PC-3 (cell line): ENCODE data around the gene CHST2. TPM values are rescaled to one million over a fixed set of nuclear protein-coding genes. Genes with fewer than 3 reads are reported as not detected.

ENCODE experiments used
- ATAC-seq: fragments of 200-7000 bp; cut with Tn5 transposase; 2 replicates; pipeline ENCODE4 v1.9.1; 2020; ENCODE audit warnings: mild to moderate bottlenecking, moderate library complexity
- BruUV-seq: library from RNA; stranded (reverse); fragments of 400-500 nt; replicated peaks from 2 replicates; lab custom pipeline; 2021; lab: Mats Ljungman, UMichigan
- CTCF ChIA-PET: fragments of 300-600 bp; sonication (Branson Sonifier 250); formaldehyde crosslinking; loops from one replicate; lab custom pipeline; 2022; ENCODE audit warnings: antibody characterized with exemption; lab: Charles Lee
- POLR2A ChIA-PET: fragments of 300-600 bp; sonication (Branson Sonifier 250); formaldehyde crosslinking; loops from one replicate; lab custom pipeline; 2022; ENCODE audit warnings: antibody characterized with exemption; ENCODE audit not compliant: unreplicated experiment; lab: Charles Lee
- DNase-seq: peaks from one replicate; pipeline ENCODE4 v3.0.0-alpha.2; 2015
- H2AFZ ChIP-seq: fragments of 300-600 bp; sonication (generic); 2 replicates; pipeline ENCODE4 v1.6.0; 2016; ENCODE audit warnings: antibody characterized with exemption, low read length
- H3F3A ChIP-seq: fragments of 300-600 bp; sonication (generic); one replicate; pipeline ENCODE4 v1.6.0; 2017; ENCODE audit warnings: antibody characterized with exemption, low read length, control low read depth, mild to moderate bottlenecking; ENCODE audit not compliant: unreplicated experiment
- H3K27ac ChIP-seq: fragments of 300-600 bp; sonication (generic); 2 replicates; pipeline ENCODE4 v1.5.1; 2016; ENCODE audit warnings: mild to moderate bottlenecking, low read length
- H3K27me3 ChIP-seq: fragments of 300-600 bp; sonication (generic); 2 replicates; pipeline ENCODE4 v1.6.1; 2016; ENCODE audit warnings: low read length, mixed read lengths
- H3K36me3 ChIP-seq: fragments of 300-600 bp; sonication (generic); 2 replicates; pipeline ENCODE4 v1.6.1; 2016; ENCODE audit warnings: low read depth, mixed run types, low read length, mixed read lengths
- H3K4me1 ChIP-seq: fragments of 300-600 bp; sonication (generic); 2 replicates; pipeline ENCODE4 v1.5.1; 2016; ENCODE audit warnings: low read length; ENCODE audit not compliant: insufficient read depth
- H3K4me2 ChIP-seq: fragments of 300-600 bp; sonication (generic); 2 replicates; pipeline ENCODE4 v1.6.0; 2016; ENCODE audit warnings: low read length
- H3K4me3 ChIP-seq: fragments of 300-600 bp; sonication (generic); 2 replicates; pipeline ENCODE4 v1.5.1; 2016; ENCODE audit warnings: mild to moderate bottlenecking, low read length, mixed read lengths
- H3K79me2 ChIP-seq: fragments of 300-600 bp; sonication (generic); 2 replicates; pipeline ENCODE4 v1.6.1; 2017; ENCODE audit warnings: low read length, mixed read lengths
- H3K9ac ChIP-seq: fragments of 300-600 bp; sonication (generic); 2 replicates; pipeline ENCODE4 v1.6.0; 2016; ENCODE audit warnings: mild to moderate bottlenecking, low read length
- H3K9me2 ChIP-seq: fragments of 300-600 bp; sonication (generic); replicated peaks from 2 replicates; pipeline ENCODE4 v1.6.1; 2016; ENCODE audit warnings: mixed run types, low read length, mixed read lengths
- H3K9me3 ChIP-seq: fragments of 300-600 bp; sonication (generic); 2 replicates; pipeline ENCODE4 v1.6.1; 2016; ENCODE audit warnings: low read length, mixed read lengths
- H4K20me1 ChIP-seq: fragments of 300-600 bp; sonication (generic); 2 replicates; pipeline ENCODE4 v1.6.1; 2016; ENCODE audit warnings: low read length, mixed read lengths
- CTCF ChIP-seq: fragments of 300-600 bp; sonication (generic); conservative IDR thresholded peaks from 2 replicates; pipeline ENCODE4 v1.5.1; 2017; ENCODE audit warnings: antibody characterized with exemption, low read depth, mild to moderate bottlenecking, low read length
- EZH2 ChIP-seq: fragments of 300-600 bp; sonication (generic); IDR thresholded peaks from one replicate; pipeline ENCODE4 v1.6.1; 2017; ENCODE audit warnings: antibody characterized with exemption, mild to moderate bottlenecking, low read length; ENCODE audit not compliant: unreplicated experiment
- EZH2phosphoT487 ChIP-seq: fragments of 300-600 bp; sonication (generic); IDR thresholded peaks from 2 replicates; pipeline ENCODE4 v1.6.1; 2018; ENCODE audit warnings: mild to moderate bottlenecking, antibody characterized with exemption, low read length, borderline replicate concordance
- intact Hi-C: fragments of 100-400 bp; cut with micrococcal nuclease; formaldehyde crosslinking; loops from 2 replicates; pipeline ENCODE4 v1.9.0; 2023
- total RNA-seq: library from RNA; depleted of rRNA; stranded (reverse); fragments of >200 nt; gene quantifications from 2 replicates; pipeline ENCODE4 v1.2.3, GENCODE V29; 2014

The CHST2 gene
- total RNA-seq, 1 experiment from 2014 or later = 6.7 TPM

- Histone ChIP-seq H3K79me2 (no peaks in the 10 kb centered on the region), H3K9me3 (no peaks in the 10 kb centered on the region), H2AFZ (no peak overlapping the region), H3K9me2 (no peaks in the 10 kb centered on the region), H3K27me3 (no peaks in the 10 kb centered on the region), H4K20me1 (no peaks in the 10 kb centered on the region), H3K4me3 (no peak overlapping the region), H3K27ac (peak overlapping the region; percentile 36), H3K9ac (no peak overlapping the region), H3K4me1 (peaks cover 27% of the 10 kb centered on the region), H3K36me3 (no peaks in the 10 kb centered on the region), H3K4me2 (peak overlapping the region; percentile 40), H3F3A (no peaks in the 10 kb centered on the region)
- DNase-seq (peak; percentile 87), ATAC-seq (peak; percentile 90)
- no peak for TF ChIP-seq EZH2
- 0 out of 2 replicates have a peak, but pooled peaks have one; percentile 14 for TF ChIP-seq CTCF
- no peak for TF ChIP-seq EZH2phosphoT487
- BruUV-seq = no TSS peak
- intact Hi-C loops = loop anchor here (5.0 kb wide), 2 partner anchors 147 to 307 kb away; no protein-coding TSS in a partner anchor
- ChIA-PET POLR2A (interaction anchor here (0.6 kb wide), 1 partner anchor 1239 kb away, joined by 7 read pairs; no protein-coding TSS in a partner anchor), CTCF (interaction anchor here (0.6 to 0.7 kb wide), 3 partner anchors 97 to 623 kb away, joined by 3 to 6 read pairs (median 3); no protein-coding TSS in a partner anchor)
Measured at GRCh38 chr3:143135150-143135549, 15.6 kb downstream of the CHST2 start.

DNA sequence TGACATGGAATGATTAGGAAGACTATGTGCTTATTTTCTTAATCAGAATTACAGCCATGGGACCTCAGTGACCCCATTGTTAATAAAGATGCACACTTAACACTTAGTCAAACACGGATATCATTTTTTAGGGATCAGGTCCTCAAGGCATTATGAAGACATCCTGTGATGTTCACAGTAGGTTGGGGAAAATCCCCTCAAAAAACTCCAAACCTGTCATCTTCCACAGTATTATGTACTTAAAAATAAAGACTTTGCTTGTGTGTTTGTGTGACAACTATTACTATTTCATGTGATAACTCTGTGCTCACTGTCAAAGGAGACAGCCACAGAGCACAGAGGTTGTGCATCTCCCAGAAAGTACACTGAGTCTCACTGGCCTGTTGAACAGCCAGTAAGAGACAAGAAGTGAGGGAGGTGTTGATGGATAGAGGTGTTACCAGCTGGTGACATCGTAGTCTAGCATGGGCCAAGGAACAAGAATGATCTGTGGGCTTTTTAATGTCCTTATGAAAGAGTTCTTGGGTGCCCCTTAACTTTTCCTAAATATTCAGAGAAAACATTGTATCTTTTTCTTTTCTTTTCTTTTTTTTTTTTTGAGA is 18.0 kb downstream of the CHST2 start:
- H3K36me3 ChIP-seq = no peaks in the 10 kb centered on the region
- H3F3A ChIP-seq = no peaks in the 10 kb centered on the region
- no peak overlapping the region for H3K27ac ChIP-seq
- no peak overlapping the region for H2AFZ ChIP-seq
- CTCF ChIA-PET = no interaction called here
- H3K9me3 ChIP-seq = no peaks in the 10 kb centered on the region
- no peaks in the 10 kb centered on the region for H3K79me2 ChIP-seq
- TF ChIP-seq EZH2 = no peak
- TF ChIP-seq CTCF = no peak
- no peak for TF ChIP-seq EZH2phosphoT487
- intact Hi-C loops = loop anchor here (5.0 kb wide), 2 partner anchors 145 to 305 kb away; no protein-coding TSS in a partner anchor
- DNase-seq = no peak
- H4K20me1 ChIP-seq = no peaks in the 10 kb centered on the region
- no peak overlapping the region for H3K9ac ChIP-seq
- POLR2A ChIA-PET = no interaction called here
- no TSS peak for BruUV-seq
- no peaks in the 10 kb centered on the region for H3K27me3 ChIP-seq
- peaks cover 29% of the 10 kb centered on the region for H3K4me1 ChIP-seq
- no peak overlapping the region for H3K4me2 ChIP-seq
- H3K9me2 ChIP-seq = no peaks in the 10 kb centered on the region
- no peak for ATAC-seq
- no peak overlapping the region for H3K4me3 ChIP-seq

GRCh38 chr3:143138953-143139352 is 19.4 kb downstream of the CHST2 start:
- ChIA-PET POLR2A (no interaction called here), CTCF (no interaction called here)
- H3K4me3 ChIP-seq = no peak overlapping the region
- H3K4me1 ChIP-seq = peaks cover 29% of the 10 kb centered on the region
- no peak for ATAC-seq
- H4K20me1 ChIP-seq = no peaks in the 10 kb centered on the region
- intact Hi-C loops = loop anchor here (5.0 kb wide), 2 partner anchors 143 to 303 kb away; no protein-coding TSS in a partner anchor
- TF ChIP-seq EZH2phosphoT487 (no peak), EZH2 (no peak), CTCF (no peak)
- H2AFZ ChIP-seq = no peak overlapping the region
- BruUV-seq = no TSS peak
- H3K36me3 ChIP-seq = no peaks in the 10 kb centered on the region
- H3K4me2 ChIP-seq = no peak overlapping the region
- H3K27me3 ChIP-seq = no peaks in the 10 kb centered on the region
- H3F3A ChIP-seq = no peaks in the 10 kb centered on the region
- no peaks in the 10 kb centered on the region for H3K79me2 ChIP-seq
- no peak for DNase-seq
- no peaks in the 10 kb centered on the region for H3K9me3 ChIP-seq
- no peaks in the 10 kb centered on the region for H3K9me2 ChIP-seq
- peak overlapping the region; percentile 36; the same call in 1 of the 2 replicates for H3K27ac ChIP-seq
- no peak overlapping the region for H3K9ac ChIP-seq
